Measurements from ENCODE around the gene LRPAP1. TPM values are rescaled to one million over a fixed set of nuclear protein-coding genes. Genes with fewer than 3 reads are reported as not detected.

The LRPAP1 gene
- total RNA-seq, 1 donor, result 52.0 TPM

GRCh38 chr4:3476341-3476747 lies 55.9 kb downstream of the LRPAP1 start:
- no peak for DNase-seq (ENCODE audit: low read depth in 2 of 3, low spot score in 2 of 3)

- no peak for DNase-seq (ENCODE audit: low read depth in 2 of 3, low spot score in 2 of 3)
Measured at GRCh38 chr4:3475713-3476260, 56.4 kb downstream of the LRPAP1 start.

- DNase-seq (ENCODE audit: low read depth in 2 of 3, low spot score in 2 of 3), result no peak
Measured at GRCh38 chr4:3475041-3475712, 57.0 kb downstream of the LRPAP1 start.

GRCh38 chr4:3473996-3474765 lies 58.0 kb downstream of the LRPAP1 start:
- DNase-seq (ENCODE audit: low read depth in 2 of 3, low spot score in 2 of 3), result no peak

GRCh38 chr4:3473181-3473950 lies 58.9 kb downstream of the LRPAP1 start:
- DNase-seq (ENCODE audit: low read depth in 2 of 3, low spot score in 2 of 3), result no peak

GRCh38 chr4:3472411-3473141 lies 59.6 kb downstream of the LRPAP1 start:
- DNase-seq (ENCODE audit: low read depth in 2 of 3, low spot score in 2 of 3), result no peak

- no peak for DNase-seq (ENCODE audit: low read depth in 2 of 3, low spot score in 2 of 3)
Measured at GRCh38 chr4:3471886-3472285, 60.3 kb downstream of the LRPAP1 start.

GRCh38 chr4:3471098-3471760 lies 61.0 kb downstream of the LRPAP1 start:
- no peak for DNase-seq (ENCODE audit: low read depth in 2 of 3, low spot score in 2 of 3)

GRCh38 chr4:3470244-3471097 lies 61.8 kb downstream of the LRPAP1 start:
- DNase-seq (ENCODE audit: low read depth in 2 of 3, low spot score in 2 of 3), result no peak

GRCh38 chr4:3469386-3470243 lies 62.6 kb downstream of the LRPAP1 start:
- DNase-seq (ENCODE audit: low read depth in 2 of 3, low spot score in 2 of 3), result no peak

GRCh38 chr4:3468804-3469203 lies 63.4 kb downstream of the LRPAP1 start:
- DNase-seq (ENCODE audit: low read depth in 2 of 3, low spot score in 2 of 3), result no peak

- no peak for DNase-seq (ENCODE audit: low read depth in 2 of 3, low spot score in 2 of 3)
Measured at GRCh38 chr4:3468154-3468553, 64.1 kb downstream of the LRPAP1 start.

GRCh38 chr4:3467601-3468031 lies 64.6 kb downstream of the LRPAP1 start:
- DNase-seq (ENCODE audit: low read depth in 2 of 3, low spot score in 2 of 3), result no peak

GRCh38 chr4:3466691-3467600 lies 65.3 kb downstream of the LRPAP1 start:
- DNase-seq (ENCODE audit: low read depth in 2 of 3, low spot score in 2 of 3), result no peak

GRCh38 chr4:3465698-3466671 lies 66.2 kb downstream of the LRPAP1 start:
- no peak for DNase-seq (ENCODE audit: low read depth in 2 of 3, low spot score in 2 of 3)

Data from hematopoietic multipotent progenitor cell (in vitro differentiated cells).